Endodermal cell (in vitro differentiated cells): Measurements from ENCODE around the gene AIF1L. TPM values are rescaled to one million over a fixed set of nuclear protein-coding genes. Genes with fewer than 3 reads are reported as not detected.
A peak's percentile ranks its signal among the peaks of the same experiment; 100 is the strongest.

ENCODE experiments used
- DNase-seq: peaks from one replicate; pipeline ENCODE4 v3.0.0-alpha.2; 2017
- H3K27ac ChIP-seq: 2 replicates; pipeline ENCODE4 v1.5.1; 2013; ENCODE audit warnings: mild to moderate bottlenecking, low read depth, low read length, moderate library complexity
- H3K27me3 ChIP-seq: 2 replicates; pipeline ENCODE4 v1.6.1; 2013; ENCODE audit warnings: mild to moderate bottlenecking, low read length, moderate library complexity; ENCODE audit not compliant: insufficient read depth, control insufficient read depth, poor library complexity, severe bottlenecking
- H3K36me3 ChIP-seq: 2 replicates; pipeline ENCODE4 v1.7.0; 2013; ENCODE audit warnings: mild to moderate bottlenecking, low read length, moderate library complexity; ENCODE audit not compliant: control insufficient read depth, insufficient read depth
- H3K4me1 ChIP-seq: one replicate; pipeline ENCODE4 v1.7.0; 2013; ENCODE audit warnings: low read length; ENCODE audit not compliant: control insufficient read depth, insufficient read depth
- H3K4me3 ChIP-seq: 2 replicates; pipeline ENCODE4 v1.5.1; 2013; ENCODE audit warnings: mild to moderate bottlenecking, low read length, moderate library complexity
- H3K9ac ChIP-seq: 2 replicates; pipeline ENCODE4 v1.6.1; 2013; ENCODE audit warnings: mild to moderate bottlenecking, low read length, moderate library complexity; ENCODE audit not compliant: poor library complexity, severe bottlenecking; ENCODE audit errors: extremely low read depth
- H3K9me3 ChIP-seq: 2 replicates; pipeline ENCODE4 v1.6.1; 2013; ENCODE audit warnings: mild to moderate bottlenecking, low read length, moderate library complexity; ENCODE audit not compliant: control insufficient read depth
- H3K27ac Mint-ChIP-seq: 2 replicates; pipeline ENCODE4 v1.8.0; 2020; ENCODE audit warnings: mixed read lengths
- H3K27me3 Mint-ChIP-seq: 2 replicates; pipeline ENCODE4 v1.8.0; 2021; ENCODE audit warnings: mild to moderate bottlenecking, mixed read lengths; ENCODE audit not compliant: insufficient read depth
- H3K36me3 Mint-ChIP-seq: 2 replicates; pipeline ENCODE4 v1.8.0; 2020; ENCODE audit warnings: low read depth, mixed read lengths
- H3K4me1 Mint-ChIP-seq: 2 replicates; pipeline ENCODE4 v1.8.0; 2020; ENCODE audit warnings: mixed read lengths
- H3K4me3 Mint-ChIP-seq: 2 replicates; pipeline ENCODE4 v1.8.0; 2020; ENCODE audit warnings: mild to moderate bottlenecking, moderate library complexity, mixed read lengths
- H3K9me3 Mint-ChIP-seq: 2 replicates; pipeline ENCODE4 v1.8.0; 2020; ENCODE audit warnings: mild to moderate bottlenecking, mixed read lengths
- CTCF ChIP-seq: fragments of 200-600 bp; sonication (generic); conservative IDR thresholded peaks from 2 replicates; pipeline ENCODE4 v1.5.0; 2021; ENCODE audit warnings: antibody characterized with exemption, mild to moderate bottlenecking
- WGBS, 2 experiments: methylation state at CpG; one replicate each; pipeline versions ENCODE4 v1.1.5 to v1.1.7; 2013; ENCODE audit warnings: missing lambda C conversion rate in 2 of 2, mixed read lengths in 1 of 2; ENCODE audit not compliant: insufficient coverage in 1 of 2, insufficient read length in 1 of 2; 5-methylcytosine and 5-hydroxymethylcytosine counted together
- total RNA-seq, 2 donors: library from RNA; stranded (reverse); fragmentation: NEBNext Ultra II Directional in 1 of 2; extraction: Animal tissue kit (Norgen Biotek cat#: 25700) in 1 of 2; gene quantifications; 2 replicates in 1 of 2; 3 replicates in 1 of 2; pipeline ENCODE4 v1.2.1, GENCODE V29; 2021

AIF1L gene
- total RNA-seq, 2 donors from 2014 or later: 93.4 to 117 TPM

- no peak for DNase-seq
- H3K4me3 ChIP-seq: no peak overlapping the region
- no peaks in the 10 kb centered on the region for H3K4me1 ChIP-seq
- Mint-ChIP-seq H3K4me1 (no peaks in the 10 kb centered on the region), H3K9me3 (no peaks in the 10 kb centered on the region), H3K4me3 (no peak overlapping the region), H3K36me3 (peaks cover 71% of the 10 kb centered on the region), H3K27me3 (no peaks in the 10 kb centered on the region), H3K27ac (no peak overlapping the region)
- TF ChIP-seq CTCF: no peak
- peak overlapping the region; percentile 24 for H3K27ac ChIP-seq
- no peaks in the 10 kb centered on the region for H3K9me3 ChIP-seq
- no peak overlapping the region for H3K9ac ChIP-seq
- H3K27me3 ChIP-seq: no peaks in the 10 kb centered on the region
- H3K36me3 ChIP-seq: peaks cover 24% of the 10 kb centered on the region
- WGBS, 2 experiments: 91 to 94% methylated on average over 15 to 22 of the region's 22 CpGs
These were observed 20.2 kb downstream of the AIF1L start for GRCh38 chr9:131116281-131117120.

- H3K27ac Mint-ChIP-seq: no peak overlapping the region
- no peaks in the 10 kb centered on the region for H3K9me3 Mint-ChIP-seq
- Histone ChIP-seq H3K9ac (no peak overlapping the region), H3K27ac (peak overlapping the region; percentile 24), H3K36me3 (peaks cover 29% of the 10 kb centered on the region), H3K9me3 (no peaks in the 10 kb centered on the region), H3K4me3 (no peak overlapping the region), H3K27me3 (no peaks in the 10 kb centered on the region), H3K4me1 (no peaks in the 10 kb centered on the region)
- H3K4me1 Mint-ChIP-seq: no peaks in the 10 kb centered on the region
- WGBS, 2 experiments: 89 to 94% methylated on average over 10 to 13 of the region's 13 CpGs
- no peaks in the 10 kb centered on the region for H3K27me3 Mint-ChIP-seq
- TF ChIP-seq CTCF: no peak
- no peak overlapping the region for H3K4me3 Mint-ChIP-seq
- DNase-seq: no peak
- H3K36me3 Mint-ChIP-seq: peaks cover 70% of the 10 kb centered on the region
These were observed 20.9 kb downstream of the AIF1L start for GRCh38 chr9:131117121-131117761.

- Mint-ChIP-seq H3K27me3 (no peaks in the 10 kb centered on the region), H3K4me3 (no peak overlapping the region), H3K9me3 (no peaks in the 10 kb centered on the region), H3K36me3 (peaks cover 65% of the 10 kb centered on the region), H3K27ac (no peak overlapping the region), H3K4me1 (no peaks in the 10 kb centered on the region)
- H3K9me3 ChIP-seq: no peaks in the 10 kb centered on the region
- no peak for TF ChIP-seq CTCF
- no peak for DNase-seq
- H3K4me3 ChIP-seq: no peak overlapping the region
- 95 to 100% methylated on average over 3 to 4 of the region's 4 CpGs for WGBS, 2 experiments
- H3K27me3 ChIP-seq: no peaks in the 10 kb centered on the region
- no peaks in the 10 kb centered on the region for H3K4me1 ChIP-seq
- H3K36me3 ChIP-seq: peaks cover 29% of the 10 kb centered on the region
- no peak overlapping the region for H3K9ac ChIP-seq
- no peak overlapping the region for H3K27ac ChIP-seq
These were observed 21.4 kb downstream of the AIF1L start for GRCh38 chr9:131117762-131118145.
